ENCODE results near the gene VAV3. TPM values are rescaled to one million over a fixed set of nuclear protein-coding genes. Genes with fewer than 3 reads are reported as not detected.

The VAV3 gene
- total RNA-seq, 1 donor from 2014 or later: 2.9 TPM

- no peak overlapping the region for H3K27ac Mint-ChIP-seq (ENCODE audit: unreplicated experiment)
- TF ChIP-seq CTCF (conservative IDR thresholded peaks at IDR 0.05): no peak
- peaks cover 3% of the 10 kb centered on the region for H3K4me1 Mint-ChIP-seq
- peaks cover 3% of the 10 kb centered on the region for H3K27me3 Mint-ChIP-seq (ENCODE audit: low read depth)
- no peak overlapping the region for H3K4me3 Mint-ChIP-seq
- H3K36me3 Mint-ChIP-seq (ENCODE audit: low read depth): no peaks in the 10 kb centered on the region
- DNase-seq (ENCODE audit: low read depth, low spot score): no peak
- H3K9me3 Mint-ChIP-seq: no peaks in the 10 kb centered on the region
Observed at GRCh38 chr1:107954719-107955415, 10.1 kb downstream of the VAV3 start.

GRCh38 chr1:107954126-107954525 lies 10.9 kb downstream of the VAV3 start:
- H3K27me3 Mint-ChIP-seq (ENCODE audit: low read depth): peaks cover 3% of the 10 kb centered on the region
- no peak for TF ChIP-seq CTCF (conservative IDR thresholded peaks at IDR 0.05)
- peaks cover 3% of the 10 kb centered on the region for H3K4me1 Mint-ChIP-seq
- no peak overlapping the region for H3K27ac Mint-ChIP-seq (ENCODE audit: unreplicated experiment)
- no peak overlapping the region for H3K4me3 Mint-ChIP-seq
- no peak for DNase-seq (ENCODE audit: low read depth, low spot score)
- no peaks in the 10 kb centered on the region for H3K36me3 Mint-ChIP-seq (ENCODE audit: low read depth)
- no peaks in the 10 kb centered on the region for H3K9me3 Mint-ChIP-seq

GRCh38 chr1:107953556-107953955 lies 11.4 kb downstream of the VAV3 start:
- H3K27ac Mint-ChIP-seq (ENCODE audit: unreplicated experiment): no peak overlapping the region
- H3K27me3 Mint-ChIP-seq (ENCODE audit: low read depth): no peaks in the 10 kb centered on the region
- H3K4me1 Mint-ChIP-seq: peaks cover 3% of the 10 kb centered on the region
- TF ChIP-seq CTCF (conservative IDR thresholded peaks at IDR 0.05): no peak
- H3K4me3 Mint-ChIP-seq: no peak overlapping the region
- DNase-seq (ENCODE audit: low read depth, low spot score): no peak
- H3K36me3 Mint-ChIP-seq (ENCODE audit: low read depth): no peaks in the 10 kb centered on the region
- H3K9me3 Mint-ChIP-seq: no peaks in the 10 kb centered on the region

- peaks cover 3% of the 10 kb centered on the region for H3K4me1 Mint-ChIP-seq
- no peak overlapping the region for H3K4me3 Mint-ChIP-seq
- no peak for TF ChIP-seq CTCF (conservative IDR thresholded peaks at IDR 0.05)
- H3K27ac Mint-ChIP-seq (ENCODE audit: unreplicated experiment): no peak overlapping the region
- H3K27me3 Mint-ChIP-seq (ENCODE audit: low read depth): no peaks in the 10 kb centered on the region
- H3K9me3 Mint-ChIP-seq: no peaks in the 10 kb centered on the region
- no peaks in the 10 kb centered on the region for H3K36me3 Mint-ChIP-seq (ENCODE audit: low read depth)
- DNase-seq (ENCODE audit: low read depth, low spot score): no peak
Observed at GRCh38 chr1:107952989-107953388, 12.0 kb downstream of the VAV3 start.

- Mint-ChIP-seq H3K9me3 (no peaks in the 10 kb centered on the region), H3K27ac (ENCODE audit: unreplicated experiment) (no peak overlapping the region), H3K27me3 (ENCODE audit: low read depth) (no peaks in the 10 kb centered on the region), H3K36me3 (ENCODE audit: low read depth) (no peaks in the 10 kb centered on the region), H3K4me1 (peaks cover 3% of the 10 kb centered on the region), H3K4me3 (no peak overlapping the region)
- DNase-seq (ENCODE audit: low read depth, low spot score): no peak
- TF ChIP-seq CTCF (conservative IDR thresholded peaks at IDR 0.05): no peak
Observed at GRCh38 chr1:107950464-107950863, 14.5 kb downstream of the VAV3 start.
